NCI-H187 treated with DMSO at 0.1 percent for 48 hours (cell line): ENCODE results near the gene SLC9A2.

Experiments used
- DNase-seq: peaks from one replicate; lab custom pipeline; 2025; lab: John Stamatoyannopoulos, UW

SLC9A2 gene, protein sequence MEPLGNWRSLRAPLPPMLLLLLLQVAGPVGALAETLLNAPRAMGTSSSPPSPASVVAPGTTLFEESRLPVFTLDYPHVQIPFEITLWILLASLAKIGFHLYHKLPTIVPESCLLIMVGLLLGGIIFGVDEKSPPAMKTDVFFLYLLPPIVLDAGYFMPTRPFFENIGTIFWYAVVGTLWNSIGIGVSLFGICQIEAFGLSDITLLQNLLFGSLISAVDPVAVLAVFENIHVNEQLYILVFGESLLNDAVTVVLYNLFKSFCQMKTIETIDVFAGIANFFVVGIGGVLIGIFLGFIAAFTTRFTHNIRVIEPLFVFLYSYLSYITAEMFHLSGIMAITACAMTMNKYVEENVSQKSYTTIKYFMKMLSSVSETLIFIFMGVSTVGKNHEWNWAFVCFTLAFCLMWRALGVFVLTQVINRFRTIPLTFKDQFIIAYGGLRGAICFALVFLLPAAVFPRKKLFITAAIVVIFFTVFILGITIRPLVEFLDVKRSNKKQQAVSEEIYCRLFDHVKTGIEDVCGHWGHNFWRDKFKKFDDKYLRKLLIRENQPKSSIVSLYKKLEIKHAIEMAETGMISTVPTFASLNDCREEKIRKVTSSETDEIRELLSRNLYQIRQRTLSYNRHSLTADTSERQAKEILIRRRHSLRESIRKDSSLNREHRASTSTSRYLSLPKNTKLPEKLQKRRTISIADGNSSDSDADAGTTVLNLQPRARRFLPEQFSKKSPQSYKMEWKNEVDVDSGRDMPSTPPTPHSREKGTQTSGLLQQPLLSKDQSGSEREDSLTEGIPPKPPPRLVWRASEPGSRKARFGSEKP

GRCh38 chr2:102619414-102620319 lies at the start of gene SLC9A2:
TSS of gene SLC9A2 (plus strand) at chr2:102619553. CDS start at chr2:102619849, 296 bp downstream.
- no peak for DNase-seq

DNA sequence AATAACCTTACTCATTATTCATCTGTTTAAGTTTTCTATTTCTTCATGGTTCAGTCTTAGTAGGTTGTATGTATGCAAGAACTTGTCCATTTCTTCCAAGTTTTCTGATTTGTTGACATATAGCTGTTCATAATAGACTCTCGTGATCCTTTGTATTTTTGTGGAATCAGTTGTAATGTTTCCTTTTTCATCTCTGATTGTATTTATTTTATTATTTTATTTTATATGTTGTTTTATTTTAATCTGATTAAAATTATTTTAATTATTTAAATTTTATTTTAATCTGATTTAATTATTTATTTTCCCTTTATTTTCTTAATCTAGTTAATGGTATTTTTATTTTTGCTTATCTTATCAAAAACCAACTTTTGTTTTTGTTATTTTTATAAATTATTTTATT lies 43.5 kb upstream of the SLC9A2 start:
- no peak for DNase-seq

DNA sequence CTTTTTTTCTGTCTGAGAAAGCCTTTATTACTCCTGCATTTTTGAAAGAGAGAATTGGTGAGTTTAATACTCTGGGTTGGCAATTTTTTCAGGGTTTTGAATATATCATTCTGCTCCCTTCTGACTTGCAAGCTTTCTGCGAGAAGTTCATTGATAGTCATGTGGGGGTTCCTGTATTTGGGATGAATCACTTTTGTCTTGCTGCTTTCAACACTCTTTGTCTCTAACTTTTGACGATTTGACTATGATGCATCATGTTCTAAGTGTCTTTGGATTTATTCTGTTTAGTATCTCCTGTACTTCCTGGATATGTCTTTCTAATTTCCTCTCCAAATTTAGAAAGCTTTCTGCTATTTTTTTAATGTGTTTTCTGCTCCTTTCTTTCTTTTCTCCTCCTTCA lies 41.0 kb upstream of the SLC9A2 start:
- DNase-seq = no peak

- DNase-seq = no peak
Measured at GRCh38 chr2:102581911-102582310, 37.4 kb upstream of the SLC9A2 start.

GRCh38 chr2:102582845-102583244 lies 36.5 kb upstream of the SLC9A2 start:
- DNase-seq = no peak

- DNase-seq = no peak
Measured at GRCh38 chr2:102585847-102586404, 33.4 kb upstream of the SLC9A2 start.

DNA sequence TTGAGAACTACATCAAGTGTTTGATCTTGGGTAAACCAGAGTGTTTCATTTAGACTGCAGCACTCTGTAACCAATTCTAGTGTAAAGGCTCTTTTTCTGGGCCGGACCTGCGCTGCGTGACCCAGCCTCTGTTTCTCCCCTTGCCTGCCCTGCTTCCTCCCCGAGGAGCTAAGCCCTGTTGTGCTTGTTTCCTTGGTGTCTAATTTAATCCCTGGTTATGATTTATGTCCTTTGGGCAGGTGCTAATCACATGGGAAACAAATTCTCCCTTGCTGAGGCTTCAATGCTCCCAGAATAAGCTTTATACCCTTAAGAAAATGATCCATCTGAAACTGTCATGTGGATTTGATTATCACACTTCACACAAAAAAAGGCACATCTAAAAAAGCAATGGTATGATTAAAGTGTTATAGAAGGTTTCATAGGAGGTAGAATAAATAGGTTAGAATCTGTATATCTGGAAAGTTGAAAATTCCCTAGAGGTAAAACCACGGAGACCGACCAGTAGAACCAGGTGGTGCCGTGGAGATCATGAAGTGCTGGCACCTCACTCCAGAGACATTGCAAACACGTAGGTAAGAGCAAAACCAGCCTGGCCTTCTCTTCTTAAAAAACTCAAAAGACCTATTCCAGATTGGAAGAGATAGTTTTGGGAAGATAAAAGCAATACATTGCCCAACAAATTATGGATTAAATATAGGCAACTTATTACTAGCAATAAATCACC lies 31.0 kb upstream of the SLC9A2 start:
- DNase-seq = no peak

DNA sequence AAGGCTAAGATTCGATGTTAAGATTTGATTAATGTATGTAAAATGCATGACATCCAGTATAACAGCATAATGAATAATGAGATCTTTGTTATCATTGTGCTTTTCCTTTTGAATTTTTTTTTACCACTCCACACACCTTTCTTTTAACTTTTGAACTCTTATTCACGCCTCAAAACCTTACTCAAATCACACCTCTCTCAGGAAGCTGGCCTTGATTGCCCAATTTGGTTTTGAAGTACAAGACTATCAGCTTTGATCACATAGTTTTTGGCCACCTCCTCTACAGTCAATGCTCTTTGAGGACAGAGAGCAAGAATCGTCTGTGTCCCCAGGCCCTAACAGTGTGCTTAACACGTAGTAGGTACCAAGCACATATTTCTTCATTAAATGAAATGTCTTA lies 29.9 kb upstream of the SLC9A2 start:
- DNase-seq = no peak

DNA sequence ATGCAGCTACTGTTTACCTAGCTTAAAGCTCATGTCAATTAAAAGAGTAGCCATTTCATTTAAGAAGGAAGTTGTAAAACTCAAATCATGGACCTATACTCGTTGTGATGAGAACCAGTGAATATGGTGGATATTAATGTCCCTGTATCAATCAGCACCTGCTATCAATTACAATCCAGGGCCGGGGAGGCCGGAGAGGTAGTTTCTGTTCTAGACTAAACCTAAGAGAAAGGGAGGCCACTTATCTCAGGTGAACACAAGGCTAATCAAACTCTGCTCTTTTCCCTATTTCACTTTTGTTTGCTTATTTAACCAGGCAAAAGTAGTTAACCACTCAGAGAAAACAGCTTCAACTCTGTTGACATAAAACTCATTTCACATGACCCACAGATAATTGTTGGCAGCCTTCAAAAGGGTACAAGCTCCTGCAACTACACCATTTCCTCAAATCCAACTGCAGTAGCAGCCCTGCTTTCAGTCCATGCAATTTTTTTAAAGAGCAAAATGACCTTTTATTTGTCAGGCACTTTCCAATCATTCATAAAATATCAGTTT lies 27.8 kb upstream of the SLC9A2 start:
- DNase-seq = no peak

- no peak for DNase-seq
Measured at GRCh38 chr2:102592601-102593000, 26.8 kb upstream of the SLC9A2 start.

DNA sequence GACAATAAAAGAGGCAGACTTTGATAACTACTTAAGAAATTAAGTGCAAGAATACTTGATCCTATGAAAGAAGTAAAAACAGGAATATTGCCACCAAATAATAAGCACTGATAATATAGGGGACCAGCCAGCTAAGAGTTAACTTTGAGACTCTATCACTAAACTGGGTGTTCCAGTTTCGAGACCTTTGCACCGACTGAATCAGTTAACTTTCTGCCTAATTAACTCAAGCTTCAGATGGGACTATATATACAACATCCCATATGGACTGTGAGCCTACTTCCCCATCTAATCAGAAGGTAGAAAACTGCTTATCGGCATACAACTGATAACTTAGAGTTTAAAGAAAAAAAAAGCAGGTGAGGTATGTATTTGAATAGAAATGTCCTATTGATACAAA lies 25.8 kb upstream of the SLC9A2 start:
- DNase-seq = no peak

DNA sequence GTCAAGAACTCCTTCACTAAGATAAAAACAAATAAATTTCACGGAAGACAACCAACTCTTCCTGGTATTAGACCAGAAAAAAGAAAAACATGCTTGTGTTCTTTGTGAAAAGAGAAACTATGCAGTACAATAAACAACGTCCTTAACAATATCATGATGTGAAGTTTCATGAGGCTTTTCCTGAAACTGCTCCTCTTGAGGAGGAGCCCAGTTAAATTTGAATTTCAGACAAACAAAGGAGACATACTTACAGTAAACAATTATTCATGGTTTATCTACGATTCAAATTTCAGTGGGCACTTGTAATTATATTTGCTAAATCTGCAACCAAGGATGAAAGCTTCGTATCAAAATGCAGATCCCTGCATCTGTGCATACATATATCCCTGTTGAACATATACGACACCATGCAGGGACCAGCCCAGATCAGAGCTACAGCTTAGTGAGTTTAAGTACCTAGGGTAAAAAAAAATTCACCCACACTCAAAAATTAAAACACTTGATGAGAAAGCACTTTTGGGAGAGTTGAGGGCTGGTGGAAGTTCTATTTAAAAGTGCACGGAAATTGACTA lies 24.8 kb upstream of the SLC9A2 start:
- DNase-seq = no peak

DNA sequence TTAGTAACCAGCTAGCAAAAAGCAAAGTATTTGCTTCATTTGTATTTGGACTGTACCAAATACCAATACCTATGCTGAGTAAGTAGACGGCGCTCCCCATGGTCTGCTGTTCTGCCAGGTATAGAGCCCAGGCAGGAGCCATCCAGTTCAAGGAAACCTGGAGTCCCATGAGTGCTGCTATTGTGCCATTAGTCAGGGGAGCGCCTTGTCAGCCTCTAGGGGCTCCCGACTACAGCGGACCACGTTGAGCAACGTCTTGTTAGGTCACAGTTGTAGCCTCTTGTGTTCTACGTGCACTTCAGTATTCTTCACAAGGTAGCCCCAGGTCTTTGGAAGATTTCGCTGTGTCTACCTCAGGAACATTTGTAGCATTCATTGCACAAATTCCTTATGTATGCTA lies 21.6 kb upstream of the SLC9A2 start:
- DNase-seq = no peak

GRCh38 chr2:102599486-102599885 lies 19.9 kb upstream of the SLC9A2 start:
- DNase-seq = no peak

- no peak for DNase-seq
Measured at GRCh38 chr2:102601730-102602129, 17.6 kb upstream of the SLC9A2 start.

- no peak for DNase-seq
Measured at GRCh38 chr2:102603904-102604303, 15.4 kb upstream of the SLC9A2 start.

- DNase-seq = no peak
Measured at GRCh38 chr2:102604769-102605168, 14.6 kb upstream of the SLC9A2 start.

- no peak for DNase-seq
Measured at GRCh38 chr2:102606353-102606752, 13.0 kb upstream of the SLC9A2 start.

DNA sequence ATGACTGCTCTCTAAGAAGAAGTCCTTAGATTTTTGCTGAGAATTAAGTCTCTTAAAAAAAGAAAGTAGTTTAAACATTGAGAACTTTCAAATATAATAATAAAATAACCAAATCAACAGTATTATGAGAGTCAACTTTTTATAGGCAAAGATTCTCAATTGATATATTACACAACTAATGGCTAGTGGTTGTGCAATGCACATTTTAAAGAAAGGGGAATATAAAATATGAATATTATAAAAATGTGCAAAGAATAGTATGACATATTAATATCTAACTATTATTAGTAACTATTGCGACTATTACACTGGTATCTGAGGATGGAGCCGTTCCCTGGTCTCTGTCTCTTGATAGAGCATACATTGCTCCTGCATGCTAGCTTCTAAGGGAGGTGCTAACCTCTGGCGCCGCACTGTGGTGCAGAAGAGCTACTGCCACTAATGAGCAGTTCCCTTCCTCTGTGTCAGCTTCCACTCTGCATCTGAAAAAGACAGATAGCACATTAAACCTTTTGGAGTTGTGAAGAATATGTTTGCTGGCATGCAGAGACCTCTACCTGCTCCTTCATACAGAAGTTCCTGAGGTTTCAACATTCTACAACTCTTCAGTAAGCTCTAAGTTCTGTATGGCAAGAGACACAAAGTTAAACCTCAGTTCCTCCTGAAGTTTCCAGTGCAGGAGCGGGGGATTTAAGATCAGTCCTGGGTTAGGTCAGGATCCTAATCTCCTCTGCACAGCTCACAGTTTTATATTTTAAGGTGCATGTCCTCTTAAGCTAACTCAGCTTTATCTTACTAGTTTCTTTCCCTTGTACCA lies 3.5 kb upstream of the SLC9A2 start:
- DNase-seq = no peak
